UCSD-AML1 (cell line): ENCODE results near the gene PRCC.

Experiments
- DNase-seq: peaks from one replicate; lab custom pipeline; 2025; ENCODE audit not compliant: unreplicated experiment; lab: John Stamatoyannopoulos, UW

The PRCC gene

DNA sequence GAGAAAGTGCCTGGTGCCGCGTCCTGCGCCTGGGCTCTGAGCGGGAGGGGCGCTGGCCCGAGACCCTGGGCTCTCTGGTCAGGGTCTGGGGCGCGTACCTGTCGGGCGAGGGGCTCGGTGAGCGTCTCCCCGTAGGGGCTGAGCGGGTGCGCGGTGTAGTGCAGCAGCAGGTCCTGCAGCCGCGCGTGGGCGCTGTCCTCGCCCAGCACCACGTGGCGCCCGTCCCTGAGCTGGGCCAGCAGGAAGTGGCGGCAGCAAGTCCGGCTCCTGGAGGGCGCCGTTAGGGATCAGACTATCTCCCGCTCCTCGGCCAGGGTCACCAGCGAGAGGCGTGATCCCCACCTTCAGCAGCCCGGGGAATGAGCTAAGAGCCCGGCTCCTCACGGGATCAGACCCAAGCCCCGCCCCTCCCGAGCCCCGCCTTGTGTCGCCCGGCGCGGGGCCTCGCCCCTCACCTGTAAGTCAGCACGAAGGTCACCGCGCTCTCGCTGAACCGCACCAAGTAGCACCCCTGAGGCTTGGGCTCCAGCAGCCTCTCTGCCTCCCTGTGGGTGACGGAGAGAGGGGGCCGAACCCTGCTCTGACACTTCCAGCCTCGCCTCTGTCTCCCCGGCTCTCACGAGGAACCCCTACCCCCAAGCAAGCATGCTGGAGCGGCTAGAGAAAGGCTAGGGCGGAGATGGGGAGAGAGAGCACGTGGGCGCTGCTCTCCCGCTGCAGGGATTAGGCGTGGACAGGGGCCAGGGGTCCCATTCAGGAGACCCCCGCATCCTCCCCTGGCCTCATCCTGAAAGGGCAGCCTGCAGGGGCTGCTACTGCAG is 46.6 kb downstream of the PRCC start:
- DNase-seq = no peak

DNA sequence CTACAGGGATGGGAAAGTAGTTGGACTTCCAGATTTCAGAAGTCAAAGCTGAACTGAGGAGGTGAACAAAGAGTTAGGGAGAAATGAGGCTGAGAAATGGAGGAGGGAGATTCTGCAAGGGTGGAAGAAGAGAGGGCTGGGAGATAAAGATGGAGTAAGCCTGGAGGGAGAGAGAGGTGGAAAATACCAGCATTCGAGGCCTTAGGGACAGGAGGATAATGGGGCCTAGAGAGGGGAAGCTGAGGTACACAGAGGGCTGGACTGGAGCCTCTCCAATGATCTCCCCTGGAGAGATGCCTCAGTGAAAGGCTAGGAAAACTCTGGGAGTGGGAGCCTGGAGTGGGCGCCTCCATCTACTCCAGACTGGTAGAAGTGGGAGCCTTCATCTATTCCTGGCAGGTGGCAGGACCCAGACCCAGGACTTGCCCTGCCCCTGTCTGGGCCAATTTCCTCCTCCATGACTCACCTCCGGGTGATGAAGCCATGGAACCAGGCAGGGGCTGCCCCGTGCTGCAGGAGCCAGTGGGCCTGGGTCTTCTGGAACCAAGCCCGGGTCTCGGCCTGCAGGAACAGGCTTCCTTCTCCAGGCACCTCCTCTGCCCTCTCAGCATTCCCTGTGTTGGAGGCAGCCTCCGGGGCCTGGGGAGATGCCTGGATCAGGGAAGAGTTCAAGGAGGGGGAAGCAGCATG is 47.4 kb downstream of the PRCC start:
- DNase-seq = no peak

DNA sequence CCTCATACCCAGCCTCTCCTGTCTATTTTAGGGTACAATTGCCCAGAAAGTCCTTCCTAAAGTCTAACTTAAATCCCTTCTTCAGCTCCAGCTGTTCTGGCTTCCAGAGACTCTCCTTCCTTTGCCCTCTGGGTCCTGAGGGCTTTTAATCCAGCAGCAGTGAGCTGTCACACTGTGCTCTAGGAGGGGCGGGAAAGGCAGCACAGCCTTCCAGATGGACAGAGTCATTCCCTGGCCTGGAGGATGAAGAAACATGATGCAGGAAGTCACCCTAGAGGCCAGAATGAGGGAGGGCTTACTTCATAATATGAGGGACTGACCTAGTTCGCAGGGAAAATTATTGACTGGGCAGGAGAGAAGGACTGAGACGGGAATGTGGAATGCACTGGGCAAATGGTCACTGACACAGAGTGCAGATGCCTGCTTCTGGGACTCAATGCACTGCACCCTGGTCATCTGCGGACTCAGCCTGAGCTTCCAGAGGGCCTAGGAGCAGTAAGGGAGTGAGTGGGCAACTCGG is 48.0 kb downstream of the PRCC start:
- no peak for DNase-seq

DNA sequence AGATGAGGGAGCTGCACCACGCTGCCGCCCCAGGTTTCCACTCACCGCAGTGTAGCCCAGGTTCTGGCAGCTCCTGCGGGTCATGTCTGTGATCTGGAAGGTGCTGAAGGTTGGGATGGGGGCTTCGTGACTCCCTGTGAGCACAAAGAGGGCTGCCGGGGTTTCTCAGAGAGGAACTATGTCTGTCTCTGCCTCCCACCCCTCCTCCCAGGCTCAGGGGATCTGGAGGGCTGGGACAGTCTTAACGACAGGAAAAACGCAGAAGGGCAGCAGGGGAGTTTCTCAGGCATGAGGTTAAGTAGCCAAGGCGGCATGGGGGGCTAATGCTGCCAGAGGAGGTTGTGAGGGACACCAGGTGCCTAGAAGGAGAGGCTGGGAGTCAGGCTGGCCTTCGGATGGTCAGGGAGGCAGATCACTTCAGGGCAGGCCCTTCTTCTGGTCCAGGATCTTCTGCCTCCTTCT is 48.7 kb downstream of the PRCC start:
- DNase-seq = no peak

DNA sequence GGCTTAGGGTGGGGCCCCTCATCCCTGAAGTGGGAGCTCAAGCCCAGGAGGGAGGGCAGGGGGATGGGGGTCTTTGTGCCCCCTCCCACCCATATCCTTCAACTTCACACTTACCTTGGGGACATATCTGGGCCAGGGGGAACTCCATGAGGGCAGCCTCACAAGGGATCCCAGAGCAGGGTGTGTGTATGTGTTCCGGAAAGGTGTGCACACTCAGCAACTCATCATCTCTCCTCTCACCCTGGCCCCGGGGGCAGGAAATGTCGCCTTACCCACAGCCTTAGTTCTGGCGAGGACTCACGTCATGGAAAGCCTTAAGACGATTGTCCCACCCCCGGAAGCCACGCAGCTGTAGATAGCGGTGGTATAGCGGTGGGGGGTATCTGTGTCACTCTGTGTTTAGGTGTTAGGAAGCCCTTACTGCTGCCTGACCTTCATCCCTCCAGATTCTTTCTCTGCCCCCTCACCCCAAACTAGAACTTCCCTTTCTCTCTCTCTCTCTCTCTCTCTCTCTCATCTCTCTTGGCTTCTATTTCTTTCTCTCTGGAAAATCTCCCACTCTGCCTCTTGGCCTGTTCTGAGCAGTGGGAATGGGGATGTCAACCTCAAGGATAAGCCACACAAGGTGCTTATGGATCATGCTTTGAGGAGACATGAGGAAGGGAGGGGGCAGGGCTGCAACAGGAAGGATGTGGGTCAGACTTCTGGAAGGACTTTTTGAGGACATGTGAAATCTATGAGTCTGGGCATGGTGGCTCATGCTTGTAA is 49.4 kb downstream of the PRCC start, which contains the start of gene SH2D2A:
Gene SH2D2A (minus strand): TSS at position 288 of the 768 bp plus-strand sequence. CDS start 140 bp downstream, at position 148.
- peak; percentile 92 for DNase-seq

DNA sequence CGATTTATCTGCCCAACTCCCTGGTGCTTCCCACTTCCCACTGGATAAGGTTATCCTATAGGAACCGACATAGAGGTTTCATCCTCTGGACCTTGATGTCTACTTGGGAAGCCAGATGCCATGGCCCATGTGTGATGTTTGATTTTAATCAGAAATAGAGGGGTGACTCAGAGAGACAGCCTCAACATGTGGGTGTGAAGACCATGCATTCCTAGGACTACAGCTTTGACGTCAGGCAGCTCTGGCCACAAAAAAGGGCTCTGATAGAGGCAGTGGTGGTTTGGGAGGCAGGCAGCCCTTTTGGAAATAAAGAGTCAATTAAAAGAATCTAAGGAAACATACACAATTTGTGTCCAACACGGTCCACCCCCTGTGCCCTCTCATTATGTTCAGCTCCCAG is 54.5 kb downstream of the PRCC start:
- DNase-seq = no peak

DNA sequence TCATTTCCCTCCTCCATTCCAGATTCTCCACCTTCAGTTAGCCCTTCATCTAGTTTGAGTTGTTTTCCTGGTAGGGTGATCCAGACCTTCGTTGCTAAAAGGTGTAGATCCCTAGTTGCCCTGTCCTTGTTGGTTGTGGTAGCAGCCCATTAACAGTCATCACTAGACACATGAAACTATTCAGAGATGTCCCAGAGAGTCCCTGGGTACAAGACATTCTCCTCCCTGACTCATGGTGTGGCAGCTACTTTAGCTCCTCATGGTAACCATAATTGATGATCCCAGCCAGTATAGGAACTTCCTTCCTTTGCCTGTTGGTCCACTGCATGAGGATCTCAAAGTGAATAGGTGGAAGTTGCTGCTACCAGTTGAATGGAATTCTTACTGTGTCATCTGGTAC is 55.3 kb downstream of the PRCC start:
- no peak for DNase-seq

DNA sequence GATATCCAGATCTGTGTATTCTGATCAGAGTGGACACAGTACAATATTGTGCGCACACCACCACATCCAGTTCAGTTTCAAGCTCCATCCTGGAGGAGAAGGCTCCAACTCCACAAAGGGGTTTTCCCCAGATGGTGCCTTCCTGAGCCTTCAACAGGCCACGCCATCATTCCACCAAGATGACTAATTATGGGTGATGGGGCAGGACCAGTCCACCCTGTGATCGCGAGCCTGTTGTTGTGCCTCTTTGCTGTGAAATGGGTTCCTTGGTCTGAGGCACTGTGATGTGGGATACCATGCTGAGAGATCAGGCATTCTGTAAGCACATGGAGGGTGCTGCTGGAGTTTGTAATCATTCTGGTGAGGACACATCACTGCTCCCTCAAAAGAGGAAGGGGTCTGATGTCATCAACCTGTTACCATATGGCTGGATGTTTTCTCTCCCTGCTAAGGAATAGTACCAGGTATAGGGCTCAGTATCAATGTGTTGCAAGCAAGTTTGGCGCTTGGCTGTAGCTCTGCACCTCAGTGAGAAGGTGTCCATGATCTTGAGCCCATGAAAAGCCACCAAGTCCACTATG is 56.0 kb downstream of the PRCC start:
- DNase-seq = no peak

DNA sequence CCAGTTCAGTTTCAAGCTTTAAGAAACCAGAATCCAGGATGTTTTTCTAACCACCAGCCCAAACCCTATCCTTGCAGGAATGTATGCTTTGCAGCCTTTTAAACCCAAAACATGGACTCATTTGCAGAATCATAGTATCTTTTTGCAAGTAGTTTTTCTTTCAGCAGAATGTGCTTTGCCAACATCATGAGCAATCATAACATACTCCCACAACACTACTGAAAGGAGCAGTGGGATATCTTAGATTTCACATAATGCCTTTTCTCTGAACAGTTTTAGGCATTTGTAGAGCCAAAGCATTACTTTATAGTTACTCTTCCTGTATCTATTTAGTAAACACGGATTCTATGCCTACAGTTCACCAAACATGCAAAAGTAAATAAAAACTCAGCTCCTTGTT is 59.3 kb downstream of the PRCC start:
- no peak for DNase-seq

DNA sequence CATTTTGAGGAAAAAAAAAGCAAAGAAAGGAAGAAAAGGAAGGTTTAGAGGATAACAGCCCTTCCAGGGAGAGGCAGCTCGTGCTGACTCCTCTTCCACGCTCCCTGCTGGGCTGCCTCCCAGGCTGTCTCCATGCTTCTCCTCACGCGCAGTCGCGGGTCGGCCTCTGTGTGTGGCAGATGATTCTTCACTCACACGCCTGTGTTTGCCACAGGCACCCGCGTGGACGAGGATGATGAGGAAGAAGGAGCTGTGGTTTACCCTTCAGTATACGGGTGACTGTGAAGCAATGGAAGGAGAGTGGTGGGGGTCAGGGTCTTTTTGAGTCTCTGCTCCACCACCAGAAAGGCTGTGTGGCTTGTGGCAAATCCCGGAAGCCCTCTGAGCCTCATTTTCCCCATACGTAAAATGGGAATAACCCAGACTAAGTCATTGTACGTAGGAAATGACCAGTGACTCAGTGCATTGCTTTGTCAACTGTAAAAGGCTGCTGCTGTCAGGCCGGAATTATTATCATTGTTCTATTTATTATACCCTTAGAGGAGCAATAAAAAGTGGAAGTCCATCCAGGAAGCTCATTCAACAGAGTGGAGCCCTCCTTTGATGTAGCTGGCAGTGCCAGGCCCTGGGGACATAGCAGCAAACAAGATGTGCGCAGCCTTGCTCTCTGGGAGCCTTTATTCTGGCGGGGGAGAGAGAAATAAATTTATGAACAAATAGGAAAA is 61.2 kb downstream of the PRCC start:
- no peak for DNase-seq

DNA sequence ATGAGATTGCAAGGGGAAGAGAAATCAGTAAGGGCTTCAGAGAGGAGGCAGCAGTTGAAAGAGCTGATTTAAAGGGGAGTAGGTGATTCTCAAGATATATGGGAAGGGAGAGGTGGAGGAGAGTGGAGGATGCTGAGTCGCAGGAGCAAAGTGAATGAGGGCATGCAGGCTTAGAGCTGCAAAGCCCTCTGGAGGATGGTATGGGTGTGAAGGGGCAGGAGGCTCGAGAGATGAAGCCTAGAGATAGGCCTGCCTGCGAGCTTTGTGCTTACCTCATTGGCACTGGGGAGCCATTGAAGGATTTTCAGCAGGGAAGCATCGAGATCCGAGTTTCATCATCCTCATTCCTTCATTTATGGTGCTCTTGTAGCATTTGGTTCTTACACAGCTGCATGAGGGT is 65.1 kb downstream of the PRCC start:
- no peak for DNase-seq

DNA sequence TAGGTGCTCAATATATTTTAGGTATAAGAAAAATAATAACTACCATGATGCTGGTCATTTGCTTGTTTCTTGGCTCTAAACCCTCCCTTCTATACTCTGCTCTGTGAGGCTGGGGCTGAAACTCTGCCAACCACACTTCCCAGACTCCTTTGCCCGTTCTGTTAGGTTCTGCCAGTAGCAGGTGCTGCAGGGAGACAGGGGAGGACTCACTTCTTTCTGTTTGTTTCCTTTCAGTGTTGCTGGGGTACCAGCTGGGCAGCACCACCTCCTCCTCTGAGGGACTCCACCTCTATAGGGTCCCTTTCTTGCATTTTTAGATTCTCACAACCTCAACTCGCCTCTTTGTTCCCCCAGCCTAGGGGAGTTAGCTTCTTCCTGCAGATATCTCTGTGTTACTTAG is 66.3 kb downstream of the PRCC start:
- no peak for DNase-seq

DNA sequence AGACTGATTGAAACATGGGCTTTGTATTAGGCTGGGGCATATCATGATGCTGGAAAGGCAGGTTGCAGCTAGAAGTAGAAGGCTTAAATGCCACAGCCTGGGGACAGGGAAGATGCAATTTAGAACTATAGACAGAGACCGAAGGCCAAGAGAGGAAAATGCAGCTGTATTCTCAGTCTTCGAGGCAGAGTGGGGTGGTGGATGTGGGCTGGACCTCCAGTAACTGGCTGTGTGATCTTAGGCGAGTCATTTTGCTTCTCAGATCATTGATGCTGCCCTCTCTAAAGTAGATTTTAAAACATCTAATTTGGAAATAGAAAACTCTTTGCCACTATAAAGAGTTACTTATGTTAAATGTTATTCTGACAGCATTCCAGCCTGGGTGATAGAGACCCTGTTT is 67.0 kb downstream of the PRCC start:
- no peak for DNase-seq

DNA sequence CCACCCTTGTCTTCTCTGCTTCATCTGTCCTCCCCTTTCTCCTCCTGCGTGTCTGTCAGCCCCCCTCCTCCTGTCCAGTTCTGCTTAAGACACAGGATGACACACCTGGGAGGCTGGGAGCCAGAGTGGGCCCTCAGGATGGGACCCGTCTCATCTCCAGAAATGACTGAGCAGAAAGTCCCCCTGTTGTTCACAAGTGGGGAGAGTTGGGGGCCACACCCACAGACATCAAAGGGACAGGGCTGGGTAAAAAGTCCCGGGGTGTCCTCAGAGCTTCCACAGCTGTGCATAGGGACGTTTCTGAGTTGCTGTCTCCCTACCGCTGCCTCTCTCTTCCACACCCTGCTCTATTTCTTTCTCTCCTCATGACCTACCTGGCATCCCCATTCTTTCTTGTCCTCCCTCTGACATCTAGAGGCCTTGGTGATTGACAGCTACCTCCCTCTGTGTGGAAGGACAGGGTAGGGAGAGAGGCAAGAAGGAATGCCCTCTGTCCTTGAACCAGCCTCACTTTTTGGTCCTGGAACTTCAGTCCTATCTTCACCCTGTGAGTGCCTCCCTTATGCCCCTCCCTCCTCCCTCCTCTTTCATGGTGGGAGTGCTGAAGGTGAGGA is 68.8 kb downstream of the PRCC start:
- DNase-seq = no peak

DNA sequence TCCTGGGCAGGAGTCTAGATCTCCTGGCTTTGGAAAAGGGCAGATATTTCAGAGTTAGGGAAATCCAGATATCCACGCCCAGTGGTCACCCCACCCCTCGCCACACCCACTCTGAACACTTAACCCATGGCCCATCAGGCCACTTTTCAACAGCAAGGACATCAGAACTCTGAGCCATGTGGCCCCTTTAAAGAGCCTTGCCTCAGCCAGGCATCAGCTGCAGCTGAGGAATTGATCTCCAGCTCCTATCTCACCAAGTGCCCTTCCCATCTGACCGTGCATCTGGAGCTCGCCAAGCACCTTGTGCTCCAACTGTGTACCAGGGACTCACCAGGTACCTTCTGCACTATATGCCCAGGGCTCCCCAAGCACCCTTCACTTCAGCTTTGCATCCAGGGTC is 69.6 kb downstream of the PRCC start:
- DNase-seq = no peak

DNA sequence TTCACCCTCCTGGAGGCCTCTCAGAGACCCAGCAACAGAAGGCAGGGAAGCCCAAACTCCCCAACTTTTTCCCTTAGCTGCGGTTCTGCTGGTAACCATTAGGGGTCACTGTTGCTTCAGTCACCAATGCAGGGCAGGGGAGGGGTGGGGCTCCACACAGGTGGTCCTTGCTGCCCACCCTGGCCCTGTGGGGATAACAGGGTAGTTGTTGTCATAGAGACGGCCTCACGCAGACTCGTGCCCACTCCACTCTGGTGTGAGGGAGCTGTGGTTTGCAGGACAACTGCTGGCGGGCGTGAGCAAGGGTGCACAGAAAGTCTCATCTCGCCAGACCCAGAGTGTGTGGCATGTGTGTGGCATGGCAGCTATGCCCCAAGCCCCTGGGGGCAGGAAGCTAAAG is 71.6 kb downstream of the PRCC start:
- peak; percentile 34 for DNase-seq

DNA sequence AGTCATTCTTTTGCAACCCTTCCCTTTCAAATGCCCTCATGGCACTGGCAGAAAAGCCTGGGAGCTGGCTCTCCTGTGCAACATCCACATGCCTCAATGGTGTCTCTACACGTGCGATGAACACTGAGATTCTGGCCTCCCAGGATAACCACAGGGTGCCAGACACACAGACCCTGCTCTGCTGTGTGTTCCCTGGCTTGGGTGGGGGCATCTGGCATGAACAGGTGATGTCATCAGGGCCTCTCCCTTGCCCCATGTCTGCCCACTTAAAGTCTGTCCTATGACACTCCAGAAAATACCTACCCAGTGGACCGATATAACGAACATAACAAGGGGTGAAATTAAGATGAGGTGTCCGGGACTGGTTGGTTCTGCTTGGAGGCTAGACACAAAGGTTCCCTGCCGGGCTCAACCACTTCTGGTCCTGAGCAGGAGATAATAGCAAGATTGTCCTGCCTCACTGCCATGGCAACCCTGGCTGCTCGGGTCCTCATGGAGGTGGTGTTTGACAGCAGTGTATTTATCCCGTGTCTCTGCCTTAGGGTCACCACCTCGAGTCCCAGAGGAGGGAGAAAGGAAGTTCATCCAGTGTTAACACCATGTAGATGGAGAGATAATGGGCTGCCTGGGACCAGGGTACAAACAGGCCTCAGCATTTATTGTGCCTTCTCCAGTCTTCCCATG is 72.2 kb downstream of the PRCC start:
- DNase-seq = no peak

DNA sequence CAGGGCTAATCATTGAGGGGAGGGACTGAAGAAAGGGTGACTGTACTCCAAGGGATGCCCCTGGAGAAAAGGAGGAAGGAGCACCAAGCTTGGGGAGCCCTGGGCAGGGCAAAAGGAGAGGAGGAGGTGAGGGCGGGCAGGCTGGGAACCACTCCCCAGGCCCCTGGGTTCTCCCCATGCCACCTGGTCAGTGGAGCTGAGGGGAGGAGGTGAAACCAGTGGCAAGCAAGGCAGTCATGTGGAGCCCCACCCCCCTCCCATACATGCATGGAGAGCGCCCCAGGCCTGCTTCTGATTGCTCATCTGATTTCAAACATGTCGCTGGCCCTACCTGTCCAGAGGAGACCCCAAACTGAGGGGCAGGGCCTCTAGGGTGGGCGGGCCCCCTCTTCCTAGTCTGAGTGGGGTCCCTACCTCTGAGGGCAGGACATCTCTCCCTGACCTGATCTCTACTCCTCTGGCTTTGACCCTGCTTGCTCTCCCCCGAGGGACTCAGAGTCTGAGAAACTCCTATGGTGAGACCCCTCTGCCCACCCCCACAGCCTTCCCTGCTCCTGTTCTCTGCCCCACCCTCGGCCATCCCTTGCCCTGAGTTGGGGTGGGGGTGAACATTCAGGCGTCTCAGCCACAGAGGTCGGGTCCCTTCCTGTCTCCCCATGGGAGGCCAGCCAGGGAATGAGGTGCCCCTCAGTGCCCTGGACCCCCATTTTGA is 73.0 kb downstream of the PRCC start:
- DNase-seq = no peak

DNA sequence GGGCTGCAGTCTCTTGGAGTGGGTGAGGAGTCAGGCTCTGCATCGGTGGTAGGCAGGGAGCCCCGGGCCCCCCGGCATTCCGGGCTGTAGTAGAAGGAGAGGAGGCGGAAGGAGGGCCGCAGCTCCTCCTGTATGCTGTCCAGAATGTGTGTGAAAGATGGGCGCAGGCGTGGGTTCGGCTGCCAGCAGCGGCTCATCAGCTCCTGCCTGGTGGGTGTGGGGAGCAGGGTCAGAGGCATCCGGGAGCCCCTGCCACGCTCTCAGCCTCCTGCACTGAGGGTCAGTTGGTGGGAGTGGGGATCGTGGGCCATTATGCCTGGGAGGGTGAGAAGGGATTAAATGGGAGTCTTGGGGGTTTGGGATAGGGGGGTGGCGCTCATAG is 73.6 kb downstream of the PRCC start:
- DNase-seq = no peak
